ENCODE data around the gene ALKBH3. TPM values are rescaled to one million over a fixed set of nuclear protein-coding genes. Genes with fewer than 3 reads are reported as not detected.

Gene ALKBH3
- total and polyA plus RNA-seq, 4 donors = 7.8 to 17.2 (median 13.8) TPM

DNA sequence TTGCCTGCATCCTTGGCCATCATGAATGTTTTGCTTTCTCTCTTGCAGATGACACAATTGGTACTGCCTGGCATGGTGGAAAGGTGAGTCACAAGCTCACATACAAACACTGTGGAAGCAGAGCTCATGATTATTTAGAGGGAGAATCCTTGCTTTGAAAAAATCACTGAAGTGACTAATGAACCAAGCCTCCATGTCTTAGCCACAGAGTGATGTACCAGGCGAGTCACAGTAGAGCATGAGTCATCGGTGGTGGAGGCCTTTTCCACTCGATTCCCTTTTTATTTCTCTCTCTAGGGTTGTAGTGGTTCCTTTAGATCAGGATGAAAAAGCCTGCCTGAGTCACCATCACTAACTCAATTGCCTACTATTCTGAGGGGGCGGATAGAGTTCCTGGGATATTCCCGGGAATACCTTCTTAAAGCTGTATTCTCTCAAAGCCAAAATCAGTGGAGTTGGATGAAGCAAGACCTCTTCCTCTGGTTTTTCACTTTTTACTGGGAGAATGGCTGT is 49.6 kb upstream of the ALKBH3 start:
- TF ChIP-seq JUND (IDR thresholded peaks at IDR 0.05) (no peak), YY1 (IDR thresholded peaks at IDR 0.05) (no peak), EGR1 (IDR thresholded peaks at IDR 0.05; ENCODE audit: low read depth in 2 of 2) (no peak), RAD21 (IDR thresholded peaks at IDR 0.05) (no peak), FOXA1 (IDR thresholded peaks at IDR 0.05) (no peak), HNF4A (conservative IDR thresholded peaks at IDR 0.05) (no peak), NR2F2 (IDR thresholded peaks at IDR 0.05) (no peak), FOXA2 (IDR thresholded peaks at IDR 0.05) (no peak)
- TF ChIP-seq, protein P1, sequence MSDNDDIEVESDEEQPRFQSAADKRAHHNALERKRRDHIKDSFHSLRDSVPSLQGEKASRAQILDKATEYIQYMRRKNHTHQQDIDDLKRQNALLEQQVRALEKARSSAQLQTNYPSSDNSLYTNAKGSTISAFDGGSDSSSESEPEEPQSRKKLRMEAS (IDR thresholded peaks at IDR 0.05) = no peak
- WGBS = 85% methylated on average over 5 of the region's 5 CpGs
- Histone ChIP-seq H3K27me3 (ENCODE audit: control insufficient read depth in 4 of 4, insufficient read depth in 4 of 4, low read length in 3 of 4) (no peaks in the 10 kb centered on the region), H3K4me3 (ENCODE audit: low read depth in 1 of 3, low read length in 3 of 3) (no peak overlapping the region), H3K4me1 (ENCODE audit: control insufficient read depth in 4 of 4, insufficient read depth in 4 of 4, low read length in 3 of 4) (no peaks in the 10 kb centered on the region), H3K36me3 (ENCODE audit: control insufficient read depth in 4 of 4, insufficient read depth in 3 of 4, low read depth in 1 of 4, low read length in 3 of 4) (peaks cover 0 to 3% (median 0%) of the 10 kb centered on the region in 4 donors), H3K9me3 (ENCODE audit: control insufficient read depth in 4 of 4, low read length in 3 of 4) (no peaks in the 10 kb centered on the region), H3K27ac (ENCODE audit: low read depth in 1 of 2, low read length in 2 of 2) (no peak overlapping the region), H3K9ac (ENCODE audit: low read depth in 1 of 2, low read length in 2 of 2) (no peak overlapping the region)
- no peak for DNase-seq (ENCODE audit: low spot score)

DNA sequence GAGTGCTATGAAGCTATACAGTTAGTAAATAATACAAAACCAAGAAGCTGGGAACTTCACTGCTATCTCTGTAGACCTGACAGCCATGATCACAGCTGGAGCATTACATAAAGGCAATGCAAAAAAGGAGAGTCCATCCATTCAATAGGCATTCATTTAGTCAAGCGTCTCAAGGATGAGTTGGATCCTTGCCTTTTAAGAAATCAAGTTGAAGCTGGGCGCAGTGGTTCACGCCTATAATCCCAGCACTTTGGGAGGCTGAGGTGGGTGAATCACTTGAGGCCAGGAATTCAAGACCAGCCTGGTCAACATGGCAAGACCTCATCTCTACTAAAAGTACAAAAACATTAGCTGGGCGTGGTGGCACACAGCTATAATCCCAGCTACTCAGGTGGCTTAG is 48.1 kb upstream of the ALKBH3 start:
- peaks cover 0 to 3% (median 0%) of the 10 kb centered on the region in 4 donors for H3K36me3 ChIP-seq (ENCODE audit: control insufficient read depth in 4 of 4, insufficient read depth in 3 of 4, low read depth in 1 of 4, low read length in 3 of 4)
- no peaks in the 10 kb centered on the region for H3K9me3 ChIP-seq (ENCODE audit: control insufficient read depth in 4 of 4, low read length in 3 of 4)
- WGBS = over 99% methylated on average over 4 of the region's 4 CpGs
- H3K27ac ChIP-seq (ENCODE audit: low read depth in 1 of 2, low read length in 2 of 2) = no peak overlapping the region
- H3K4me3 ChIP-seq (ENCODE audit: low read depth in 1 of 3, low read length in 3 of 3) = no peak overlapping the region
- TF ChIP-seq, protein P2, sequence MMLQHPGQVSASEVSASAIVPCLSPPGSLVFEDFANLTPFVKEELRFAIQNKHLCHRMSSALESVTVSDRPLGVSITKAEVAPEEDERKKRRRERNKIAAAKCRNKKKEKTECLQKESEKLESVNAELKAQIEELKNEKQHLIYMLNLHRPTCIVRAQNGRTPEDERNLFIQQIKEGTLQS (IDR thresholded peaks at IDR 0.05) = no peak
- TF ChIP-seq RAD21 (IDR thresholded peaks at IDR 0.05) (no peak), FOXA1 (IDR thresholded peaks at IDR 0.05) (no peak), JUND (IDR thresholded peaks at IDR 0.05) (no peak), SP1 (IDR thresholded peaks at IDR 0.05) (no peak), HNF4A (conservative IDR thresholded peaks at IDR 0.05) (no peak), GABPA (IDR thresholded peaks at IDR 0.05 in 1 of 2, conservative IDR thresholded peaks at IDR 0.05 in 1 of 2) (no peak), TAF1 (conservative IDR thresholded peaks at IDR 0.05) (no peak), HNF4G (IDR thresholded peaks at IDR 0.05) (no peak), YY1 (IDR thresholded peaks at IDR 0.05) (no peak)
- TF ChIP-seq, protein P1 (IDR thresholded peaks at IDR 0.05) = no peak
- TF ChIP-seq, protein P3, sequence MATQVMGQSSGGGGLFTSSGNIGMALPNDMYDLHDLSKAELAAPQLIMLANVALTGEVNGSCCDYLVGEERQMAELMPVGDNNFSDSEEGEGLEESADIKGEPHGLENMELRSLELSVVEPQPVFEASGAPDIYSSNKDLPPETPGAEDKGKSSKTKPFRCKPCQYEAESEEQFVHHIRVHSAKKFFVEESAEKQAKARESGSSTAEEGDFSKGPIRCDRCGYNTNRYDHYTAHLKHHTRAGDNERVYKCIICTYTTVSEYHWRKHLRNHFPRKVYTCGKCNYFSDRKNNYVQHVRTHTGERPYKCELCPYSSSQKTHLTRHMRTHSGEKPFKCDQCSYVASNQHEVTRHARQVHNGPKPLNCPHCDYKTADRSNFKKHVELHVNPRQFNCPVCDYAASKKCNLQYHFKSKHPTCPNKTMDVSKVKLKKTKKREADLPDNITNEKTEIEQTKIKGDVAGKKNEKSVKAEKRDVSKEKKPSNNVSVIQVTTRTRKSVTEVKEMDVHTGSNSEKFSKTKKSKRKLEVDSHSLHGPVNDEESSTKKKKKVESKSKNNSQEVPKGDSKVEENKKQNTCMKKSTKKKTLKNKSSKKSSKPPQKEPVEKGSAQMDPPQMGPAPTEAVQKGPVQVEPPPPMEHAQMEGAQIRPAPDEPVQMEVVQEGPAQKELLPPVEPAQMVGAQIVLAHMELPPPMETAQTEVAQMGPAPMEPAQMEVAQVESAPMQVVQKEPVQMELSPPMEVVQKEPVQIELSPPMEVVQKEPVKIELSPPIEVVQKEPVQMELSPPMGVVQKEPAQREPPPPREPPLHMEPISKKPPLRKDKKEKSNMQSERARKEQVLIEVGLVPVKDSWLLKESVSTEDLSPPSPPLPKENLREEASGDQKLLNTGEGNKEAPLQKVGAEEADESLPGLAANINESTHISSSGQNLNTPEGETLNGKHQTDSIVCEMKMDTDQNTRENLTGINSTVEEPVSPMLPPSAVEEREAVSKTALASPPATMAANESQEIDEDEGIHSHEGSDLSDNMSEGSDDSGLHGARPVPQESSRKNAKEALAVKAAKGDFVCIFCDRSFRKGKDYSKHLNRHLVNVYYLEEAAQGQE (IDR thresholded peaks at IDR 0.05) = no peak
- no peaks in the 10 kb centered on the region for H3K27me3 ChIP-seq (ENCODE audit: control insufficient read depth in 4 of 4, insufficient read depth in 4 of 4, low read length in 3 of 4)
- DNase-seq (ENCODE audit: low spot score) = no peak
- H3K9ac ChIP-seq (ENCODE audit: low read depth in 1 of 2, low read length in 2 of 2) = no peak overlapping the region
- no peaks in the 10 kb centered on the region for H3K4me1 ChIP-seq (ENCODE audit: control insufficient read depth in 4 of 4, insufficient read depth in 4 of 4, low read length in 3 of 4)

DNA sequence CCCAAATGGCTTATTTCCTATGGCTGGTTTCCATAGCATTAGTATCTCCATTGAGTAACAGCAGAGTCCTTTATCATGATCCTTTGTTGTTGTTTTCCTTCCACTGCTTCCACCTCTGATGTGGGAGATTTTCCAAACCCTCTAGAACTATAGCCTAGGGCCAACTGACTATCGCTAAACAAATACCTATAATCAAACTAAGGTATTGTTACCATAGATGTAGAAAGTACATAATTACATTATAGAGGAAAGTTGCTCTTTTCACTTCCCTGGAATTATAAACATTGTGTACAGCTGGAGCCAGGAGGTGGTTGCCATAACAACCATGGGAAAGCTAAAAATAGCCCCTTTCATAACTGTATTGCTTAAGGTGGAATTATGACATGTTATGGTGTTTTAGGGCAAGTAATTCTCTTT is 47.0 kb upstream of the ALKBH3 start:
- H3K27ac ChIP-seq (ENCODE audit: low read depth in 1 of 2, low read length in 2 of 2) = no peak overlapping the region
- H3K4me1 ChIP-seq (ENCODE audit: control insufficient read depth in 4 of 4, insufficient read depth in 4 of 4, low read length in 3 of 4) = no peaks in the 10 kb centered on the region
- H3K27me3 ChIP-seq (ENCODE audit: control insufficient read depth in 4 of 4, insufficient read depth in 4 of 4, low read length in 3 of 4) = no peaks in the 10 kb centered on the region
- H3K9ac ChIP-seq (ENCODE audit: low read depth in 1 of 2, low read length in 2 of 2) = no peak overlapping the region
- H3K9me3 ChIP-seq (ENCODE audit: control insufficient read depth in 4 of 4, low read length in 3 of 4) = no peaks in the 10 kb centered on the region
- DNase-seq (ENCODE audit: low spot score) = no peak
- 82% methylated on average over 1 of the region's 1 CpG for WGBS
- no peak overlapping the region for H3K4me3 ChIP-seq (ENCODE audit: low read depth in 1 of 3, low read length in 3 of 3)
- peaks cover 0 to 3% (median 0%) of the 10 kb centered on the region in 4 donors for H3K36me3 ChIP-seq (ENCODE audit: control insufficient read depth in 4 of 4, insufficient read depth in 3 of 4, low read depth in 1 of 4, low read length in 3 of 4)
- TF ChIP-seq, protein P4, sequence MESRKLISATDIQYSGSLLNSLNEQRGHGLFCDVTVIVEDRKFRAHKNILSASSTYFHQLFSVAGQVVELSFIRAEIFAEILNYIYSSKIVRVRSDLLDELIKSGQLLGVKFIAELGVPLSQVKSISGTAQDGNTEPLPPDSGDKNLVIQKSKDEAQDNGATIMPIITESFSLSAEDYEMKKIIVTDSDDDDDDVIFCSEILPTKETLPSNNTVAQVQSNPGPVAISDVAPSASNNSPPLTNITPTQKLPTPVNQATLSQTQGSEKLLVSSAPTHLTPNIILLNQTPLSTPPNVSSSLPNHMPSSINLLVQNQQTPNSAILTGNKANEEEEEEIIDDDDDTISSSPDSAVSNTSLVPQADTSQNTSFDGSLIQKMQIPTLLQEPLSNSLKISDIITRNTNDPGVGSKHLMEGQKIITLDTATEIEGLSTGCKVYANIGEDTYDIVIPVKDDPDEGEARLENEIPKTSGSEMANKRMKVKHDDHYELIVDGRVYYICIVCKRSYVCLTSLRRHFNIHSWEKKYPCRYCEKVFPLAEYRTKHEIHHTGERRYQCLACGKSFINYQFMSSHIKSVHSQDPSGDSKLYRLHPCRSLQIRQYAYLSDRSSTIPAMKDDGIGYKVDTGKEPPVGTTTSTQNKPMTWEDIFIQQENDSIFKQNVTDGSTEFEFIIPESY (IDR thresholded peaks at IDR 0.05) = no peak
- TF ChIP-seq, protein P5, sequence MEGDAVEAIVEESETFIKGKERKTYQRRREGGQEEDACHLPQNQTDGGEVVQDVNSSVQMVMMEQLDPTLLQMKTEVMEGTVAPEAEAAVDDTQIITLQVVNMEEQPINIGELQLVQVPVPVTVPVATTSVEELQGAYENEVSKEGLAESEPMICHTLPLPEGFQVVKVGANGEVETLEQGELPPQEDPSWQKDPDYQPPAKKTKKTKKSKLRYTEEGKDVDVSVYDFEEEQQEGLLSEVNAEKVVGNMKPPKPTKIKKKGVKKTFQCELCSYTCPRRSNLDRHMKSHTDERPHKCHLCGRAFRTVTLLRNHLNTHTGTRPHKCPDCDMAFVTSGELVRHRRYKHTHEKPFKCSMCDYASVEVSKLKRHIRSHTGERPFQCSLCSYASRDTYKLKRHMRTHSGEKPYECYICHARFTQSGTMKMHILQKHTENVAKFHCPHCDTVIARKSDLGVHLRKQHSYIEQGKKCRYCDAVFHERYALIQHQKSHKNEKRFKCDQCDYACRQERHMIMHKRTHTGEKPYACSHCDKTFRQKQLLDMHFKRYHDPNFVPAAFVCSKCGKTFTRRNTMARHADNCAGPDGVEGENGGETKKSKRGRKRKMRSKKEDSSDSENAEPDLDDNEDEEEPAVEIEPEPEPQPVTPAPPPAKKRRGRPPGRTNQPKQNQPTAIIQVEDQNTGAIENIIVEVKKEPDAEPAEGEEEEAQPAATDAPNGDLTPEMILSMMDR (IDR thresholded peaks at IDR 0.05; ENCODE audit: low read depth, low read length, missing input control) = no peak
- TF ChIP-seq EGR1 (IDR thresholded peaks at IDR 0.05; ENCODE audit: low read depth in 2 of 2) = no peak
- TF ChIP-seq, protein P1 (IDR thresholded peaks at IDR 0.05) = no peak
- TF ChIP-seq SP1 (IDR thresholded peaks at IDR 0.05) = no peak
- TF ChIP-seq NR2F2 (IDR thresholded peaks at IDR 0.05) = no peak
